Measurements from ENCODE around the gene SLC29A1. TPM values are rescaled to one million over a fixed set of nuclear protein-coding genes. Genes with fewer than 3 reads are reported as not detected.

Gene SLC29A1
- total RNA-seq: 10 to 100 TPM; 51.4 to 83.1 (median 63.8) TPM

DNA sequence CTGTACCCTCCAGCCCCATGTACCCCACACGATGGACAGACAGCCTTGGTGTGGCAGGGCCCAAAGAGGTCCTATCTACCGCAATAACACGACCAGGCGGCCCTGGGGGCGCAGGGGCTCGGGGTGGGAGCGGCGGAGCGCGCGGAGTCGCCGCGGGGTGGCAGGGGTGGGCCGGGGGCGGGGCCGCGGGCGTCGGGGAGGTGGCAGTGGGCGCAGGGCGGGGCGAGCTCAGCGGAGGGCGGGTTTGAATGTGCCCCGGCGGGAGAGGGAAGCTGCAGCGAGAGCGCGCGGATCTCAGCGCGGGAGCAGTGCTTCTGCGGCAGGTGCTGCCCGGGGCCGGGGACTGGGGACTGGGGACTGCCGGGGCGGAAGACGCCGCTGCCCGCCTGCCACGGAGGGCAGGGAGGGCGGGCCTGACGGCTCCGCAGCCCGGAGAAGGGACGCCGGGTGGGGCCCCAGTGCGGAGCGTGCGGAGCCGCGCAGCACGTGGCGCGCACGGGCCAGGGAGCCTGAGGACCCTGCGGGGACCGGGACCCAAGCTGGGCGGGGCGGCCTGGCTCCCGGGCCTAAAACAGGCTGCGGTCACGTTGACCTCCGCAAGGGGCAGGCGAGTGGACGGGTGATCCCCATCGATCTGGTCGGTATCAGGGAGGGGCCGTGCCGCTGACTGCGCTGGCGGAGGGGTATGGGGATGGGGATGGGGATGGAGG, at the start of gene SLC29A1:
SLC29A1 (plus strand) TSS at position 277 of the 710 bp plus-strand sequence. CDS start 3,719 bp downstream, outside the sequence.
- no peaks in the 10 kb centered on the region for H3K9me3 ChIP-seq
- peak within 1 kb of the TSS; percentile 44 to 78 (median 61) for H3K4me3 ChIP-seq
- peak in 1 of 2 donors; percentile 42 for TF ChIP-seq EP300 (IDR thresholded peaks at IDR 0.05)
- TF ChIP-seq POLR2A (IDR thresholded peaks at IDR 0.05): peak in 1 of 2 donors; percentile 30
- TF ChIP-seq, protein P1, sequence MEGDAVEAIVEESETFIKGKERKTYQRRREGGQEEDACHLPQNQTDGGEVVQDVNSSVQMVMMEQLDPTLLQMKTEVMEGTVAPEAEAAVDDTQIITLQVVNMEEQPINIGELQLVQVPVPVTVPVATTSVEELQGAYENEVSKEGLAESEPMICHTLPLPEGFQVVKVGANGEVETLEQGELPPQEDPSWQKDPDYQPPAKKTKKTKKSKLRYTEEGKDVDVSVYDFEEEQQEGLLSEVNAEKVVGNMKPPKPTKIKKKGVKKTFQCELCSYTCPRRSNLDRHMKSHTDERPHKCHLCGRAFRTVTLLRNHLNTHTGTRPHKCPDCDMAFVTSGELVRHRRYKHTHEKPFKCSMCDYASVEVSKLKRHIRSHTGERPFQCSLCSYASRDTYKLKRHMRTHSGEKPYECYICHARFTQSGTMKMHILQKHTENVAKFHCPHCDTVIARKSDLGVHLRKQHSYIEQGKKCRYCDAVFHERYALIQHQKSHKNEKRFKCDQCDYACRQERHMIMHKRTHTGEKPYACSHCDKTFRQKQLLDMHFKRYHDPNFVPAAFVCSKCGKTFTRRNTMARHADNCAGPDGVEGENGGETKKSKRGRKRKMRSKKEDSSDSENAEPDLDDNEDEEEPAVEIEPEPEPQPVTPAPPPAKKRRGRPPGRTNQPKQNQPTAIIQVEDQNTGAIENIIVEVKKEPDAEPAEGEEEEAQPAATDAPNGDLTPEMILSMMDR (IDR thresholded peaks at IDR 0.05): peak in 4 of 5 experiments; percentile 7 to 32 (median 14)
- peaks cover 0 to 93% (median 51%) of the 10 kb centered on the region in 4 donors for H3K4me1 ChIP-seq
- no peaks in the 10 kb centered on the region for H3K36me3 ChIP-seq
- DNase-seq (ENCODE audit: low spot score in 2 of 2): peak; percentile 71 to 76
- H3K27me3 ChIP-seq: no peaks in the 10 kb centered on the region
- peak within 1 kb of the TSS; percentile 60 to 90 (median 82) for H3K27ac ChIP-seq
- 1% methylated on average over 30 to 36 of the region's 73 CpGs for WGBS, 2 donors

DNA sequence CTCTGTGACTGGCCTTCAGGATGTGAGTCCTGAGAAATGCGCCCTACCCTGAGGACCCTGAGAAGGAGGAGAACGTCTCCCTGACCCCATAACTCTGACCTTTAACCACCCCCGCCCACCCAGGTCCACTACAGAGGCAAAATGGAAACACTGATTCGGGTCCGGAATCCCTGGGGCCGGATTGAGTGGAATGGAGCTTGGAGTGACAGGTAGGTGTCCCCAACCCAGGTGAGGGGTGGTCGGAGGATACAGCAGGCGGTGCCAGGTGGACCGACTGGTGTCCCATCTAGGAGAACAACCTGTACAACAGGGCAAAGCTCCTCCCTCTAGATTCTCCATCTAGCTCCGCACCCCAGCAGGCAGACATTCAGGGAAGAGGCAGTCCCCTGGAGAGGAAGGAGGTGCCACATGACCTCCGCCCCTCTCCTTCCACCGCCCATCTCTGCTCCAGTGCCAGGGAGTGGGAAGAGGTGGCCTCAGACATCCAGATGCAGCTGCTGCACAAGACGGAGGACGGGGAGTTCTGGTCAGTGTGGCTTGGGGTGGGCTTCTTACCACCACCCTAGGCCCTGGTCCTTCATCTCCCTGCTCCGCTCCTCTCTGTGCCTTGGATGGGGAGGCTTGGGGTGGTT, 47.1 kb upstream of the SLC29A1 start:
- WGBS, 2 donors: 72 to 80% methylated on average over 14 to 15 of the region's 15 CpGs
- DNase-seq (ENCODE audit: low spot score in 2 of 2): no peak

DNA sequence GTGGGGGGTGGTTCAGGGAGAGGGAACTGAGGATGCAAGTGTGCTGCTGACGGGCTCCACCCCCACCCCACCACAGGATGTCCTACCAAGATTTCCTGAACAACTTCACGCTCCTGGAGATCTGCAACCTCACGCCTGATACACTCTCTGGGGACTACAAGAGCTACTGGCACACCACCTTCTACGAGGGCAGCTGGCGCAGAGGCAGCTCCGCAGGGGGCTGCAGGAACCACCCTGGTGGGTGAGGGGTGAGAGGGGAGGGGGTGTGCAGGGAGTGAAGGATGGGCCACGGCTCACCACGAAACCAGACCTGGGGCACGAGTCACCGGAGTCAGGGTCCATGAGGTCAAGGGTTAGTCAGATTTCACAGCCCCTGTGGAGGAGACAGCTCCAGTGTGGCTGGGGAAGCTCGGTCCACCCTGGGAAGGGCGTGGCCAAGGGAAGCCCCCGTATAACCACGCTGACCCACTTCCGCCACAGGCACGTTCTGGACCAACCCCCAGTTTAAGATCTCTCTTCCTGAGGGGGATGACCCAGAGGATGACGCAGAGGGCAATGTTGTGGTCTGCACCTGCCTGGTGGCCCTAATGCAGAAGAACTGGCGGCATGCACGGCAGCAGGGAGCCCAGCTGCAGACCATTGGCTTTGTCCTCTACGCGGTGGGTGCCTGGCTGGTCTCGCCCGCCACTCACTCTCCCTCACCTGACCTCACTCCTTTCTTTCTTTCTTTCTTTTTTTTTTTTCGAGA, 46.5 kb upstream of the SLC29A1 start:
- no peak overlapping the region for H3K4me3 ChIP-seq
- no peak for TF ChIP-seq POLR2A (IDR thresholded peaks at IDR 0.05)
- TF ChIP-seq EP300 (IDR thresholded peaks at IDR 0.05): no peak
- TF ChIP-seq, protein P1 (IDR thresholded peaks at IDR 0.05): no peak
- H3K4me1 ChIP-seq: peaks cover 0 to 24% (median 0%) of the 10 kb centered on the region in 4 donors
- no peaks in the 10 kb centered on the region for H3K9me3 ChIP-seq
- no peaks in the 10 kb centered on the region for H3K27me3 ChIP-seq
- H3K27ac ChIP-seq: no peak overlapping the region
- WGBS, 2 donors: 71 to 74% methylated on average over 23 to 24 of the region's 24 CpGs
- no peak for DNase-seq (ENCODE audit: low spot score in 2 of 2)
- H3K36me3 ChIP-seq: no peaks in the 10 kb centered on the region

More for the DNA sequence above, 47.1 kb upstream of the SLC29A1 start:
- H3K27ac ChIP-seq: no peak overlapping the region
- no peaks in the 10 kb centered on the region for H3K9me3 ChIP-seq
- no peak overlapping the region for H3K4me3 ChIP-seq
- no peaks in the 10 kb centered on the region for H3K27me3 ChIP-seq
- no peak for TF ChIP-seq POLR2A (IDR thresholded peaks at IDR 0.05)
- no peak for TF ChIP-seq EP300 (IDR thresholded peaks at IDR 0.05)
- TF ChIP-seq, protein P1 (IDR thresholded peaks at IDR 0.05): no peak
- H3K4me1 ChIP-seq: peaks cover 0 to 24% (median 0%) of the 10 kb centered on the region in 4 donors
- H3K36me3 ChIP-seq: no peaks in the 10 kb centered on the region

DNA sequence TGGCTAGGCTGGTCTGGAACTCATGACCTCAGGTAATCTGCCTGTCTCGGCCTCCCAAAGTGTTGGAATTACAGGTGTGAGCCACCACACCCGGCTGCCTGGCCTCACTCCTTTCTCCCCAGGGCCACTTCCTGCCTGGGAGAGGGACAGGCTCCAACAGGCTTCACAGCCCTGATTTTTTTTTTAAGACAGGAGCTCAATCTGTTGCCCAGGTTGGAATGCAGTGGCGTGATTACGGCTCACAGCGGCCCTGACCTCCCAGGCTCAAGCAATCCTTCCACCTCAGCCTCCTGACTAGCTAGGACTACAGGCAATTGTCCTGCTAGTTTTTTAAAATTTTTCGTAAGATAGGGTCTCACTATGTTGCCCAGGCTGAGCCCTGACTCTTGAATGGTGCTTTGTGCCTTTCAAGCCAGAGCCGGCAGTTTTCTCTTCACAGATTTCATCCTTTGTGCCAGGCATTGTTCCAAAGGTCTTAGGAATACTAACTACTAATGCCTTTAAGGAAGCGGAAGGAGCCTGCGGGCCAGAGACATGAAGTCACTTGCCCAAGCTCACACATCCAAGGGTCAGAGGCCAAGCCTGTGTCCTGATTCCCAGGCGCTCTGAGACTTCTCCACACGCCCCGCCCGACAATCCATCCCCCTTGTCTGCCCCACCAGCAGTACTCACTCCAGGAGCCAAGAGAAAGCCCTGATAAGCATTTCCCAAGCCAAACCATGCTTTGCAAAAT, 45.5 kb upstream of the SLC29A1 start:
- WGBS, 2 donors: 44 to 55% methylated on average over 13 of the region's 13 CpGs

More for the DNA sequence above, 45.5 kb upstream of the SLC29A1 start:
- H3K27ac ChIP-seq: peak overlapping the region in 3 of 4 donors; percentile 29 to 50 (median 32)
- no peaks in the 10 kb centered on the region for H3K36me3 ChIP-seq
- TF ChIP-seq EP300 (IDR thresholded peaks at IDR 0.05): peak in 1 of 2 donors; percentile 24
- TF ChIP-seq, protein P1 (IDR thresholded peaks at IDR 0.05): no peak
- H3K9me3 ChIP-seq: no peaks in the 10 kb centered on the region
- no peak overlapping the region for H3K4me3 ChIP-seq
- peak; percentile 34 to 53 for DNase-seq (ENCODE audit: low spot score in 2 of 2)
- H3K4me1 ChIP-seq: peaks cover 0 to 19% (median 0%) of the 10 kb centered on the region in 4 donors
- H3K27me3 ChIP-seq: no peaks in the 10 kb centered on the region
